Right lobe of liver (tissue), 6 donors: ENCODE results near the gene PRR19. TPM values are rescaled to one million over a fixed set of nuclear protein-coding genes. Genes with fewer than 3 reads are reported as not detected.

Experiments used
- ATAC-seq, 4 donors: fragments of 200-7000 bp; cut with Tn5 transposase; one replicate each; pipeline ENCODE4 v1.9.1; 2020; ENCODE audit warnings: mild to moderate bottlenecking in 4 of 4, moderate library complexity in 4 of 4
- DNase-seq, 3 donors: peaks; one replicate each; pipeline ENCODE4 v3.0.0-alpha.2; 2020
- H3K27ac ChIP-seq, 3 donors: fragments of 200-600 bp; one replicate each; pipeline ENCODE4 v1.8.0; 2022
- H3K27me3 ChIP-seq, 2 donors: fragments of 200-600 bp; one replicate each; pipeline ENCODE4 v1.8.0; 2022
- H3K36me3 ChIP-seq, 4 donors: fragments of 200-600 bp; sonication (generic) in 1 of 4; one replicate each; pipeline versions ENCODE4 v1.5.1 to v1.8.0; 2017 to 2022; ENCODE audit warnings: control low read depth in 1 of 4
- H3K4me1 ChIP-seq, 4 donors: fragments of 200-600 bp; sonication (generic) in 1 of 4; one replicate each; pipeline versions ENCODE4 v1.5.1 to v1.8.0; 2017 to 2022; ENCODE audit warnings: control low read depth in 1 of 4
- H3K4me3 ChIP-seq, 3 donors: fragments of 200-600 bp; one replicate each; pipeline ENCODE4 v1.8.0; 2022
- H3K9me3 ChIP-seq, 4 donors: fragments of 200-600 bp; sonication (generic) in 1 of 4; one replicate each; pipeline versions ENCODE4 v1.5.1 to v1.8.0; 2017 to 2022; ENCODE audit warnings: control low read depth in 1 of 4
- CTCF ChIP-seq, 4 donors: fragments of 200-600 bp in 3 of 4; fragments of 450-650 bp in 1 of 4; IDR thresholded peaks; one replicate each; pipeline versions ENCODE4 v1.5.1 to v1.8.0; 2016 to 2022; ENCODE audit warnings: antibody characterized with exemption in 4 of 4, mild to moderate bottlenecking in 2 of 4
- POLR2A ChIP-seq: fragments of 450-650 bp; IDR thresholded peaks from one replicate; pipeline ENCODE4 v1.6.1; 2017; ENCODE audit warnings: antibody characterized with exemption, mild to moderate bottlenecking
- WGBS: methylation state at CpG from one replicate; pipeline ENCODE4 v1.1.6; 2018; ENCODE audit warnings: low coverage, low lambda C conversion rate; ENCODE audit not compliant: insufficient coverage; ENCODE audit errors: missing lambda C conversion rate; 5-methylcytosine and 5-hydroxymethylcytosine counted together
- intact Hi-C, 2 donors: fragments of 100-400 bp; cut with DNase I; formaldehyde crosslinking; loops; one replicate each; pipeline versions ENCODE4 v1.11.2 to v1.14.1; 2022
- total RNA-seq, 6 experiments: library from RNA; depleted of rRNA in 2 of 6; stranded (reverse); fragments of >200 nt in 2 of 6; fragmentation: NEBNext Ultra II Directional in 3 of 6; extraction: Animal tissue kit (Norgen Biotek cat#: 25700) in 3 of 6; gene quantifications; one replicate each; pipeline versions ENCODE4 v1.1.0 to v1.2.4, GENCODE V29; 2016 to 2023
- donor health status: DM: no; HTN: yes; CAD: no.
- donor health status: DM: no; HTN: no; CAD: no.
- donor health status: DM: no; HTN: no; CAD: no.
- donor health status: DM: no; HTN: yes; CAD: no.
- donor health status: DM: no; HTN: yes; CAD: no.

The PRR19 gene
- total RNA-seq, 6 experiments from 2014 or later = 0.18 to 0.74 (median 0.21) TPM

- intact Hi-C loops = loop anchor here in 1 of 2 donors (5.0 kb wide), 1 partner anchor 33 kb away; no protein-coding TSS in a partner anchor
Observed at GRCh38 chr19:42285541-42285941, 16.4 kb upstream of the PRR19 start.

GRCh38 chr19:42285988-42286348 is 16.0 kb upstream of the PRR19 start:
- Histone ChIP-seq H3K27ac (peak overlapping the region in 1 of 3 donors; percentile 7), H3K4me1 (peaks cover 0 to 35% (median 10%) of the 10 kb centered on the region in 4 donors), H3K4me3 (no peak overlapping the region), H3K27me3 (no peaks in the 10 kb centered on the region), H3K9me3 (no peaks in the 10 kb centered on the region), H3K36me3 (peaks cover 0 to 41% (median 25%) of the 10 kb centered on the region in 4 donors)
- ATAC-seq (no peak), DNase-seq (no peak)
- intact Hi-C loops = loop anchor here in 1 of 2 donors (5.0 kb wide), 1 partner anchor 34 kb away; no protein-coding TSS in a partner anchor
- 27% methylated on average over 2 of the region's 6 CpGs for WGBS
- TF ChIP-seq CTCF (IDR thresholded peaks at IDR 0.05) (no peak), POLR2A (no peak)

More at GRCh38 chr19:42285541-42285941, 16.4 kb upstream of the PRR19 start:
- no peaks in the 10 kb centered on the region for H3K27me3 ChIP-seq
- no peak for ATAC-seq
- no peaks in the 10 kb centered on the region for H3K9me3 ChIP-seq
- H3K4me1 ChIP-seq = peaks cover 0 to 36% (median 11%) of the 10 kb centered on the region in 4 donors
- H3K4me3 ChIP-seq = no peak overlapping the region
- no peak for TF ChIP-seq CTCF (IDR thresholded peaks at IDR 0.05)
- no peak for TF ChIP-seq POLR2A
- DNase-seq = peak in 2 of 3 donors; percentile 30 to 51
- WGBS = 70% methylated on average over 2 of the region's 5 CpGs
- peaks cover 0 to 36% (median 23%) of the 10 kb centered on the region in 4 donors for H3K36me3 ChIP-seq
- peak overlapping the region in 1 of 3 donors; percentile 7 for H3K27ac ChIP-seq

- Histone ChIP-seq H3K9me3 (no peaks in the 10 kb centered on the region), H3K36me3 (peaks cover 0 to 46% (median 28%) of the 10 kb centered on the region in 4 donors), H3K4me3 (no peak overlapping the region), H3K27ac (peak overlapping the region in 1 of 3 donors; percentile 7), H3K27me3 (no peaks in the 10 kb centered on the region), H3K4me1 (peaks cover 0 to 30% (median 7%) of the 10 kb centered on the region in 4 donors)
- intact Hi-C loops = loop anchor here in 1 of 2 donors (5.0 kb wide), 1 partner anchor 34 kb away; no protein-coding TSS in a partner anchor
- 30% methylated on average over 13 of the region's 13 CpGs for WGBS
- DNase-seq (peak; percentile 45 to 65 (median 64)), ATAC-seq (no peak)
- TF ChIP-seq CTCF (IDR thresholded peaks at IDR 0.05) (no peak), POLR2A (no peak)
Observed at GRCh38 chr19:42286349-42287016, 15.4 kb upstream of the PRR19 start.

GRCh38 chr19:42287017-42287826 is 14.7 kb upstream of the PRR19 start:
- ATAC-seq (no peak), DNase-seq (peak in 2 of 3 donors; percentile 25 to 53)
- Histone ChIP-seq H3K9me3 (no peaks in the 10 kb centered on the region), H3K27me3 (no peaks in the 10 kb centered on the region), H3K4me1 (peaks cover 0 to 27% (median 7%) of the 10 kb centered on the region in 4 donors), H3K4me3 (no peak overlapping the region), H3K36me3 (peaks cover 0 to 49% (median 31%) of the 10 kb centered on the region in 4 donors), H3K27ac (no peak overlapping the region)
- WGBS = 88% methylated on average over 3 of the region's 30 CpGs
- TF ChIP-seq POLR2A (no peak), CTCF (IDR thresholded peaks at IDR 0.05) (no peak)
- intact Hi-C loops = loop anchor here in 1 of 2 donors (5.0 kb wide), 1 partner anchor 35 kb away; no protein-coding TSS in a partner anchor
